NCI-H2107 treated with DMSO at 0.1 percent for 48 hours (cell line): ENCODE results near the gene PTPRF.
"Not testable (repeated sequence)": the region's sequence is repeated elsewhere in the genome, so short reads cannot be mapped to it uniquely, and the experiment has no call there.

Source experiments
- DNase-seq: peaks from one replicate; lab custom pipeline; 2025; ENCODE audit not compliant: unreplicated experiment; lab: John Stamatoyannopoulos, UW

The PTPRF gene

GRCh38 chr1:43622471-43622870 is 91.8 kb downstream of the PTPRF start:
- no peak for DNase-seq

DNA sequence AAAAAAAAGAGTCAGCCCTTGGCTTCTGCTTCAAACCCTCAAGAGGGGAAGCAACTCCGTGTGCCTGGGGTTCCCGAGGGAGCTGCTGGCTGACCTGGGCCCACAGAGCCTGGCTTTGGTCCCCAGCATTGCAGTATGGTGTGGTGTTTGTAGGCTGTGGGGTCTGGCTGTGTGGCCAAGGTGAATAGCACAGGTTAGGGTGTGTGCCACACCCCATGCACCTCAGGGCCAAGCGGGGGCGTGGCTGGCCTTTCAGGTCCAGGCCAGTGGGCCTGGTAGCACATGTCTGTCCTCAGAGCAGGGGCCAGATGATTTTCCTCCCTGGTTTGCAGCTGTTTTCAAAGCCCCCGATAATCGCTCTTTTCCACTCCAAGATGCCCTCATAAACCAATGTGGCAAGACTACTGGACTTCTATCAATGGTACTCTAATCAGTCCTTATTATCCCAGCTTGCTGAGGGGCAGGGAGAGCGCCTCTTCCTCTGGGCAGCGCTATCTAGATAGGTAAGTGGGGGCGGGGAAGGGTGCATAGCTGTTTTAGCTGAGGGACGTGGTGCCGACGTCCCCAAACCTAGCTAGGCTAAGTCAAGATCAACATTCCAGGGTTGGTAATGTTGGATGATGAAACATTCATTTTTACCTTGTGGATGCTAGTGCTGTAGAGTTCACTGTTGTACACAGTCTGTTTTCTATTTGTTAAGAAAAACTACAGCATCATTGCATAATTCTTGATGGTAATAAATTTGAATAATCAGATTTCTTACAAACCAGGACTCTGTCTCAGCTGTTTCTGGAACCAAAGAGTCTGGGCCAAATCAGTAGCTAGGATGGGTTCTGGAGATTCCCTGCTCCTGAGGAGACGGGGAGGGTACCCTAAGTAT is 92.5 kb downstream of the PTPRF start:
- no peak for DNase-seq

DNA sequence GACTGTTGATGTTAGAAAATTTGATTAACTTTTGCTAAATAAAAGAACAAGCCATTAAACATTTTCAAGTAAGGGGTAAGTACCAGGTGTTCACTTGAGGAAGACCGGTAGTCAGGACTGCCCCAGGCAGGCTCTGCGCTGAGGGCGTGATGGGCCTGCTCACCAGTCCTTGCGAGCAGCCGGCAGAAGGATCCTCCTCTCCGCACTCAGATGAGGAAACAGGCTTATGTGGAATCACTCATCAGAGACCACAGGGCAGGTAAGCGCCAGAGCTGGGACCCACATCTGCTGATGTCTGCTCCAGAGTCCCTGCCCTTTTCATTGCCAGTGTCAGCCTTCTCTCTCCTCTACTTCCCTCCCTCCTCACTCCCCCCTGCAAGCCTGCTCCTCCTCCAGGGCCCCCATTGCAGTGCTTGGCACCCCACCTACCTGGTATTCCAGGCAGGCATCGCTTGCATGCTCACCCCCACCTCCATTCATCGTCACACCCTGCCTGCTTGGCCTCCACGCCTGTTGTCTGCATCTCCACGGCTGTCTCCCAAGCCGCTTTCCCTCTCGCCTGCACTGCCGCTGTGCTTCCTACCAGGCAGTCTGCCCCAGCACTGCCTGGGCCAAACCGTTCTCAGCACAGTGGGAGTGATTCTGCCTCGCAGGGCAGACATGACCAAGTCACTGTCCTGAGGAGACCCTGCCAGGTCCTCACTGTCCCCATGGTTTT is 94.5 kb downstream of the PTPRF start:
- no peak for DNase-seq

GRCh38 chr1:43632135-43632670 is 101.5 kb downstream of the PTPRF start:
- DNase-seq, result peak; percentile 28

- no peak for DNase-seq
Measured at GRCh38 chr1:43634721-43635120, 104.0 kb downstream of the PTPRF start.

DNA sequence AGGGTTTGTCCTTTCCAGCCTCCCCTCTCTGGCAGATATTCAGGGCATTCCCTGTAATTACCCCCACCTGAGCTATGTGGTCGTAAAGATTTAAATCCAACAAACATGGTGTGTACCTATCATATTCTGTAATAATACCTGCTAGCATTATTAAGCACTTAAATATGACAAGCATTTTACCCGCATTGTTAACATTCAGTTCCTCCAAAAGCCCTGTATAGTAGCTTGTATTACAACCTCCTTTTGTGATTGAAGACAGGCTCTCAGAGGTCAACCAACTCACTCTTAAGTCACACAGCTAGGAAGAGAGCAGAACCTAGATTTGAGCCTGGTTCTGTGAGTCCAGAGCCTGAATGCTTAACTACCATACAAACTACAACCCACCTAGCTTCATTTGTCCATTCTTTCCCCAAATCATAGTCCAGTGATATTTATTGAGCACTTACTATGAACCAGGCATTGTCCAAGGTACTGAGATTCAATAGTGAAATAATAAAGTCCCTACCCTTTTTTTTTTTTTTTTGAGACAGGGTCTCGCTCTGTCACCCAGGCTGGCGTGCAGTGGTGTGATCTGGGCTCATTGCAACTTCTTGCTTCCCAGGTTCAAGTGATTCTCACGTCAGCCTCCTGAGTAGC is 105.4 kb downstream of the PTPRF start:
- DNase-seq, result no peak

DNA sequence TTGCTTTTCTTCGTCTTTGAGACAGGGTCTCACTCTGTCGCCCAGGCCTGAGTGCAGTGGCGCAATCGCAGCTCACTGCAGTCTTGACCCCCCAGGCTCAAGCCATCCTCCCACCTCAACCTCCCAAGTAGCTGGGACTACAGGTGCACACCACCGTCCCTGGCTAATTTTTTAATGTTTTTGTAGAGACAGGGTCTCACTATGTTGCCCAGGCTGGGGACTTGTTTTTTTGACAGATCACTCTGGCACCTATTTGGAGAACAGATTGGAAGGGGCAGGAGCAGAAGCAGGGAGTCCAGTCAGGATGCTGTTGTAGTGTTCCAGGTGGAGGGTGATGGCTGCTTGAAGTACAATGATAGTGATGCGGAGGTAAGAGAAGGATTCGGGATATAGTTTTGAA is 106.6 kb downstream of the PTPRF start:
- no peak for DNase-seq

DNA sequence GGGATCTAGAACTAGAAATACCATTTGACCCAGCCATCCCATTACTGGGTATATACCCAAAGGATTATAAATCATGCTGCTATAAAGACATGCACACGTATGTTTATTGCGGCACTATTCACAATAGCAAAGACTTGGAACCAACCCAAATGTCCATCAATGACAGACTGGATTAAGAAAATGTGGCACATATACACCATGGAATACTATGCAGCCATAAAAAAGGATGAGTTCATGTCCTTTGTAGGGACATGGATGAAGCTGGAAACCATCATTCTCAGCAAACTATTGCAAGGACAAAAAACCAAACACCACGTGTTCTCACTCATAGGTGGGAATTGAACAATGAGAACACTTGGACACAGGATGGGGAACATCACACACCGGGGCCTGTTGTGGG is 107.7 kb downstream of the PTPRF start:
- DNase-seq, result not testable (repeated sequence)

DNA sequence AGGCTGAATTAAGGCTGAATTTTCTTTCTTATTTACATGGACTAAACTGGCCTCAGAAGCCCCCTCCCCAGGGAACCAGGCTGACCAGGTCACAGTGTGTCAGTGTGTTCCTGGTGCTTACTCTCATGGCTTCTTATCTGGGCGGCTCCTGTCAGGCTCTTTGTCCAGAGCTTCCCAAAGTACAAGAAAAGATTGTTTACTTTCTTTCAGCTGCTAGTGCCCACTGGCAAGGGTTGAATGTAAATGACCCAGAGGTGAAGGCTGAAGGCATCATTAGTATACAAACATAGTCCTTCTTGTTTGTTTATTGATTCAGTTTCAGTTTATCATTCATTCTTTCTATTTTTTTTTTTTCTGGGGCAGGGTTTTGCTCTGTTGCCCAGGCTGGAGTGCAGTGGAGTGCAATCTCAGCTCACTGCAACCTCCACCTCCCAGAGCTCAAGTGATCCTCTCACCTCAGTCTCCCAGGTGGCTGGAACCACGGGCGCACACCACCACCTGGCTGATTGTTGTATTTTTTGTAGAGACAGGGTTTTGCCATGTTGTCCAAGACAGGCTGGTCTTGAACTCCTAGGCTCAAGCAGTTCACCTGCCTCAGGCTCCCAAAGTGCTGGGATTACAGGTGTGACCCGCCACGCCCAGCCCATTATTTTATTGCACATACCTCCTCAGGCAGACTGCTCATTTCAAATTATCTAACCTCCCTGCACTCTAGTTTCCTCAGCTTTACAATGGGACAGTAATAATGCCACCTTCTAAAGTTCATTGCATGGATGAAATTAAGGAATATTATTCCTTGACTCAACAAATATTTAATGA is 109.5 kb downstream of the PTPRF start:
- DNase-seq, result no peak

DNA sequence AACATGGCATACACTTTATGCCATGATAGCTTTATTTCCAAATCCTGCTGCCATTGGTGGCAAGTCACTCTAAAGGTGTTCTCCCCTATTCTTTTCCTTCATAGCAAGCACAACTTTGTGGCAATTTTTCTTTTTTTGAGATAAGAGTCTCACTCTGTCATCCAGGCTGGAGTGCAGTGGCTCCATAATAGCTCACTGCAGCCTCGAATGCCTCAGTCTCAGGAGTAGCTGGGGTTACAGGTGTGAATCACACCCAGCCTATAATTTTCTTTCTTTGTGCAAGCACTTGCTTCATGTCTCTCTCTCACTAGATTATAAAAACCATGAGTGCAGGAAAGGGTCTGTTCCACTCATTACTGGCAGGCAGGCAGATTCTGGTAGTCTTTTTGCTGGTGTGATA is 113.9 kb downstream of the PTPRF start:
- no peak for DNase-seq

- no peak for DNase-seq
Measured at GRCh38 chr1:43645461-43645860, 114.8 kb downstream of the PTPRF start.

DNA sequence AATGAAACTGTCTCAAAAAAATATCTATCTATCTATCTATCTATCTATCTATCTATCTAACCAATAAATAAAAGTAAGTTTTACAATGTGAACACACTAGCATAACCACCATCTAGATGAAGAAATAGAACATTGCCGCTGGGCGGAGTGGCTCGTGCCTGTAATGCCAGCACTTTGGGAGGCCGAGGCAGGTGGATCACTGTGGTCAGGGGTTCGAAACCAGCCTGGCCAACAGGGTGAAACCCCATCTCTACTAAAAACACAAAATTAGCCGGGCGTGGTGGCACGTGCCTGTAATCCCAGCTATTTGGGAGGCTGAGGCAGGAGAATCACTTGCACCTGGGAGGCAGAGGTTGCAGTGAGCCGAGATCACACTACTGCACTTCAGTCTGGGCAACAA is 116.6 kb downstream of the PTPRF start:
- DNase-seq, result not testable (repeated sequence)

DNA sequence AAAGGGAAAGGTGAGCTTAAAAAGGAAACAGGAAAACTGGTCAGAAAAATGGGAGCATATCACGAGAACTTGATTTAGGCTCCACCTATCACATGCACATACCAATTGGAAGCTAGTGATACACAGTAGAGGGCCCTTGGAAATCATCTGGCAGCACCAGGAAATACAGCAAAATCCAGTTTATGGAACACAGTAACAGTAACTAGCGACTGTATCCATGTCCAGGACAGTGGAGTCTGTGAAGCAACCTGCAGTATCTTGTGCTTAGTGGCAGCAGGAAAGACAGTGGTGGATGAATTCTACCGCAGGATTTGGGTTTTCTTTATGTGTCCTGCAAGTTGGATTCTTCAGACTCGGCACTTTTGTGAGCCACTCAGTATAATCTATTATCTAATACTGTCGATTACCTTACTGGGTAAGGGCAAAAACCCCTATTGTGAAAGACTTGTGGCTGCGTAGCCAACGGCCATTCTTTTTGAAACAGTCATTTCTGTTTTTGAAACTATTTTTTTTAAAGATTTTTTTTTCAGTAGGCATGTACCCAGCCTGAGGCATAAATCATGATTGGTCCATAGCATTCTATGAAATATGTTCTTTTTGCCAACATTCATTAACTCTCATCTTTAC is 117.7 kb downstream of the PTPRF start:
- DNase-seq, result no peak

GRCh38 chr1:43648876-43649477 is 118.3 kb downstream of the PTPRF start:
- DNase-seq, result no peak

DNA sequence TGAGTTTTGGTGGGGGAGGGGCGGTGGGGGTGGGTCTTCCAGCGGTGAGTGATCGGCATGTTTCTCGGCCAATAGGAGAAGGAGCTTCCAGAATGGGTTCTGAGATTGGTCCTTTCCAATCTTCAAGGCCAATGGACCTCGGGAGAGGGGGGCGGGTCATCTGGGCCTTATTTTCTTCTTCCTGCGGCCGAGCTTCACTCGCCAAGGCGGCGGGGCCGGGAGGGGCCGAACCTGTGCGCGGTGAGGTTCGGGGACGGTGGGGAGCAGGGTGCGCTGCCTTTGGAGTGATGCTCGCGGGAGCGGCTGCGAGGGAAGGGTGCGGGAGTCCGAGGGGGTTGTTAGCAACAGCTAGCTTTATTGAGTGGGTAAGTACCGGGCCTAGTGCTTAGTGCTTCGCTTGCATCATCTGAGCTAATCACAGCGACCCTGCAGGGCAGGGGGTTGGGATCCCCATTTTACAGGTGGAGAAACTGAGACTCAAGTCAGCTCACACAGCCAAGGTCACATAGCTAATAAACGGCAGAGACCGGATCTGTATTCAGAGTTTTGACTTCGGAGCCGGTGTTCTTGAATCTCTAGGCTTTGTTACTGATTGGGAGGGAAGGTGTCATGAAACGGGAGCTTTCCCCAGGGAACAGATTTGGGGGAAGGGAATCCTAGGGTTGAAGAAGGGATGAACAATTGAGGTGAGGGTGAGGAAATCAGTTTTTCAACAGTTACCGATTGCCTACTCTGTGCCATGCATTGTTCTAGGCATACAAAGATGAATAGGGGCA is 119.8 kb downstream of the PTPRF start:
- DNase-seq, result peak; percentile 98

- peak; percentile 21 for DNase-seq
Measured at GRCh38 chr1:43651188-43651587, 120.5 kb downstream of the PTPRF start.

- no peak for DNase-seq
Measured at GRCh38 chr1:43651902-43652301, 121.2 kb downstream of the PTPRF start.

GRCh38 chr1:43653339-43653738 is 122.7 kb downstream of the PTPRF start:
- DNase-seq, result peak; percentile 40

DNA sequence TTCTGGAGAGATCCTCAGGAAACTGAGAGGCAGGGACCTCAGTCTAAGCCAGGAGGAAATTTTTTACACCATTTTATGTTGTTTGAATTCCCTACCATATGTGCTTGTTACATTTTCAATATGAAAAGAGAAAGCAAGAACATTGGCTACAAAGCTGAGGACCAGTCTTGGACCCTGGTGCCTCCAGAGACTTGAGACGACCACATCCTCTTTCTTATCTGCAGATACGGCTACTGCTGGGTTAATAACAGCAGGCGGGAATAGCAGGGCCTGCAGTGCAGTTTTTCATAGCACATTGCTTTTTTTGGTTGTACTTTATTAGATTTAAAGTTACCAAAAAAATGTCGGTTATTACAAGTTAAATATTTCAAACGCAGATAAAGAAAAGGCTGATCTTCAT is 123.2 kb downstream of the PTPRF start:
- no peak for DNase-seq
